Putamen (tissue), 1 donor: Measurements from ENCODE around the gene ADGRG4.
"Not testable (repeated sequence)": the region's sequence is repeated elsewhere in the genome, so short reads cannot be mapped to it uniquely, and the experiment has no call there.

Source experiments
- DNase-seq: peaks from one replicate; pipeline ENCODE4 v3.0.0-alpha.2; 2016; ENCODE audit warnings: low spot score

ADGRG4 gene

GRCh38 chrX:136386173-136386572, 85.4 kb downstream of the ADGRG4 start:
- no peak for DNase-seq

GRCh38 chrX:136386826-136387225, 86.1 kb downstream of the ADGRG4 start:
- DNase-seq, result no peak

- no peak for DNase-seq
Measured at GRCh38 chrX:136387951-136388502, 87.3 kb downstream of the ADGRG4 start.

- no peak for DNase-seq
Measured at GRCh38 chrX:136390921-136391320, 90.2 kb downstream of the ADGRG4 start.

- DNase-seq, result no peak
Measured at GRCh38 chrX:136395271-136395670, 94.5 kb downstream of the ADGRG4 start.

- DNase-seq, result no peak
Measured at GRCh38 chrX:136397001-136397400, 96.2 kb downstream of the ADGRG4 start.

GRCh38 chrX:136405126-136405525, 104.4 kb downstream of the ADGRG4 start:
- DNase-seq, result no peak

GRCh38 chrX:136417806-136418205, 117.0 kb downstream of the ADGRG4 start:
- no peak for DNase-seq

GRCh38 chrX:136421338-136421737, 120.6 kb downstream of the ADGRG4 start:
- no peak for DNase-seq

GRCh38 chrX:136423724-136424123, 123.0 kb downstream of the ADGRG4 start:
- DNase-seq, result no peak

- DNase-seq, result no peak
Measured at GRCh38 chrX:136425996-136426395, 125.2 kb downstream of the ADGRG4 start.

- DNase-seq, result no peak
Measured at GRCh38 chrX:136431625-136432024, 130.9 kb downstream of the ADGRG4 start.

GRCh38 chrX:136437774-136438173, 137.0 kb downstream of the ADGRG4 start:
- no peak for DNase-seq

GRCh38 chrX:136438192-136438591, 137.4 kb downstream of the ADGRG4 start:
- DNase-seq, result no peak

GRCh38 chrX:136445674-136446073, 144.9 kb downstream of the ADGRG4 start:
- not testable (repeated sequence) for DNase-seq

- DNase-seq, result no peak
Measured at GRCh38 chrX:136446208-136446607, 145.4 kb downstream of the ADGRG4 start.

- DNase-seq, result no peak
Measured at GRCh38 chrX:136447308-136447707, 146.5 kb downstream of the ADGRG4 start.

- no peak for DNase-seq
Measured at GRCh38 chrX:136447968-136448367, 147.2 kb downstream of the ADGRG4 start.

GRCh38 chrX:136450050-136450830, 149.5 kb downstream of the ADGRG4 start:
- DNase-seq, result no peak

GRCh38 chrX:136452614-136453013, 151.9 kb downstream of the ADGRG4 start:
- DNase-seq, result no peak

- DNase-seq, result no peak
Measured at GRCh38 chrX:136453114-136453513, 152.4 kb downstream of the ADGRG4 start.

GRCh38 chrX:136453771-136454170, 153.0 kb downstream of the ADGRG4 start:
- DNase-seq, result no peak

- no peak for DNase-seq
Measured at GRCh38 chrX:136456133-136456532, 155.4 kb downstream of the ADGRG4 start.
